ENCODE measurements around the gene NIPAL3. TPM values are rescaled to one million over a fixed set of nuclear protein-coding genes. Genes with fewer than 3 reads are reported as not detected.

The NIPAL3 gene
- polyA plus RNA-seq, 1 donor from 2014 or later: 9.6 TPM

DNA sequence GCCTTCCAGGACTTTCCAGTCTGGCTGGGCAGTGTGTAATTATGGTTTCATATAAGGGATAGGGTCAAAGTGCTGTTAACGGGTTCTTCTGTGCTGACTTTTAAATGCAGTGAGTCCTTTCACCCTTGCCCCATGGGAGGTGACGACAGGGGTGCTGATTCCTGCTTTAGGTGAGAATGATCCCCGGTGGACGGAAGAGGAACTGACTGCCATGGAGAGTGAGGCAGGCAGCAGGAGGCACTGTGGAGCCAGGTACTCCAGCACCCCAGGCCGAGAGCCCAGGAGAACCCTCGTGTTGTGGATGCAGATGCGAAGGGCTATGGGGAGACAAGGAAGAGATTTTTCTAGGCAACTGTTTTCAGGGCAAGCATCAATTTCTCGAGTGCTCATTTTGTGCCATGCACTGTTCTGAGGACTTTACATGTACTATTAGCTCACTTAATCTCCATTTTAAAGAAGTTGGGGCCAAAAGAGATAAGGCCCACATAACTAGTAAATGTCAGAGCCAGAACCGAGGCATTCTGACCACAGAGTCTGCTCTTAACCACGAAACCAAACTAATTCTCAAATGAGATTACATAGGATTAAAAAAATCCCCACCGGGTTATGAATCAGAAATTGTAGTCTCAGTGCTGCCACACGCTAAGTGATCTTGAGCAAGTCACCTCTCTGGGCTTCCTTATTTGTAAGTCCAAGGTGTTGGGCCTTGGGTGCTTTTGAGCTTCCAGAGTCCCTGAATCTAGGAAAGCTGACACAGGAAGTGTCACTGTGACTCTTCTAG is 30.3 kb upstream of the NIPAL3 start:
- no peak overlapping the region for H3K27ac ChIP-seq (ENCODE audit: low read length)

DNA sequence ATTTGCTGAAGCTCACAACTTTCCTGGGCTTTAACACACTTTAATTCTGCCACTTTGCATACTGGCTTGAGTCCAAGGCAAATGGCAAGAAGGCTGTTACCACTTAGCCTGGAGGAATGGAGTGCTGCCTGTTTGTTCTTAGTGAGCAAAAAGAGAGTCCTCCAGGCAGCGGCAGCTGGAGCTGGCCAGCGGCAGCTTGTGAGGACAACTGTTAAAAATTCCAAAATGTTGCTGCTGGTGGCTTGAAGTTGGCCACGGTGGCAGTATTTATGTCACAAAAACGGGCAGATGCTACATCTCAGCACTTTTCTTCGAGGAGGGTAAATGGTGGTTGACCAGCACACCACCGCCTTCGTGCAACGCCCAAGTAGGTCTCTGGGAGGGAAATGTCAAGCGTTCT is 29.4 kb upstream of the NIPAL3 start:
- no peaks in the 10 kb centered on the region for H3K9me2 ChIP-seq (ENCODE audit: insufficient read depth, low read length)
- TF ChIP-seq MXI1 (conservative IDR thresholded peaks at IDR 0.05; ENCODE audit: poor library complexity, severe bottlenecking) (no peak), EP300 (conservative IDR thresholded peaks at IDR 0.05; ENCODE audit: poor library complexity, severe bottlenecking) (no peak), TAF1 (IDR thresholded peaks at IDR 0.05; ENCODE audit: low read depth) (no peak), POLR2AphosphoS5 (IDR thresholded peaks at IDR 0.05) (no peak), SMC3 (conservative IDR thresholded peaks at IDR 0.05; ENCODE audit: poor library complexity) (no peak), EZH2 (IDR thresholded peaks at IDR 0.05; ENCODE audit: borderline replicate concordance, insufficient read depth, low read length, poor library complexity, severe bottlenecking) (no peak), RAD21 (conservative IDR thresholded peaks at IDR 0.05) (no peak)
- TF ChIP-seq, protein P1, sequence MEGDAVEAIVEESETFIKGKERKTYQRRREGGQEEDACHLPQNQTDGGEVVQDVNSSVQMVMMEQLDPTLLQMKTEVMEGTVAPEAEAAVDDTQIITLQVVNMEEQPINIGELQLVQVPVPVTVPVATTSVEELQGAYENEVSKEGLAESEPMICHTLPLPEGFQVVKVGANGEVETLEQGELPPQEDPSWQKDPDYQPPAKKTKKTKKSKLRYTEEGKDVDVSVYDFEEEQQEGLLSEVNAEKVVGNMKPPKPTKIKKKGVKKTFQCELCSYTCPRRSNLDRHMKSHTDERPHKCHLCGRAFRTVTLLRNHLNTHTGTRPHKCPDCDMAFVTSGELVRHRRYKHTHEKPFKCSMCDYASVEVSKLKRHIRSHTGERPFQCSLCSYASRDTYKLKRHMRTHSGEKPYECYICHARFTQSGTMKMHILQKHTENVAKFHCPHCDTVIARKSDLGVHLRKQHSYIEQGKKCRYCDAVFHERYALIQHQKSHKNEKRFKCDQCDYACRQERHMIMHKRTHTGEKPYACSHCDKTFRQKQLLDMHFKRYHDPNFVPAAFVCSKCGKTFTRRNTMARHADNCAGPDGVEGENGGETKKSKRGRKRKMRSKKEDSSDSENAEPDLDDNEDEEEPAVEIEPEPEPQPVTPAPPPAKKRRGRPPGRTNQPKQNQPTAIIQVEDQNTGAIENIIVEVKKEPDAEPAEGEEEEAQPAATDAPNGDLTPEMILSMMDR (IDR thresholded peaks at IDR 0.05; ENCODE audit: poor library complexity, severe bottlenecking): no peak
- TF ChIP-seq, protein P2, sequence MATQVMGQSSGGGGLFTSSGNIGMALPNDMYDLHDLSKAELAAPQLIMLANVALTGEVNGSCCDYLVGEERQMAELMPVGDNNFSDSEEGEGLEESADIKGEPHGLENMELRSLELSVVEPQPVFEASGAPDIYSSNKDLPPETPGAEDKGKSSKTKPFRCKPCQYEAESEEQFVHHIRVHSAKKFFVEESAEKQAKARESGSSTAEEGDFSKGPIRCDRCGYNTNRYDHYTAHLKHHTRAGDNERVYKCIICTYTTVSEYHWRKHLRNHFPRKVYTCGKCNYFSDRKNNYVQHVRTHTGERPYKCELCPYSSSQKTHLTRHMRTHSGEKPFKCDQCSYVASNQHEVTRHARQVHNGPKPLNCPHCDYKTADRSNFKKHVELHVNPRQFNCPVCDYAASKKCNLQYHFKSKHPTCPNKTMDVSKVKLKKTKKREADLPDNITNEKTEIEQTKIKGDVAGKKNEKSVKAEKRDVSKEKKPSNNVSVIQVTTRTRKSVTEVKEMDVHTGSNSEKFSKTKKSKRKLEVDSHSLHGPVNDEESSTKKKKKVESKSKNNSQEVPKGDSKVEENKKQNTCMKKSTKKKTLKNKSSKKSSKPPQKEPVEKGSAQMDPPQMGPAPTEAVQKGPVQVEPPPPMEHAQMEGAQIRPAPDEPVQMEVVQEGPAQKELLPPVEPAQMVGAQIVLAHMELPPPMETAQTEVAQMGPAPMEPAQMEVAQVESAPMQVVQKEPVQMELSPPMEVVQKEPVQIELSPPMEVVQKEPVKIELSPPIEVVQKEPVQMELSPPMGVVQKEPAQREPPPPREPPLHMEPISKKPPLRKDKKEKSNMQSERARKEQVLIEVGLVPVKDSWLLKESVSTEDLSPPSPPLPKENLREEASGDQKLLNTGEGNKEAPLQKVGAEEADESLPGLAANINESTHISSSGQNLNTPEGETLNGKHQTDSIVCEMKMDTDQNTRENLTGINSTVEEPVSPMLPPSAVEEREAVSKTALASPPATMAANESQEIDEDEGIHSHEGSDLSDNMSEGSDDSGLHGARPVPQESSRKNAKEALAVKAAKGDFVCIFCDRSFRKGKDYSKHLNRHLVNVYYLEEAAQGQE (IDR thresholded peaks at IDR 0.05; ENCODE audit: borderline replicate concordance): no peak
- no peak overlapping the region for H3K9ac ChIP-seq (ENCODE audit: low read length)
- no peaks in the 10 kb centered on the region for H3F3A ChIP-seq (ENCODE audit: insufficient read depth, low read length, poor library complexity, severe bottlenecking)
- no peak overlapping the region for H3K4me3 ChIP-seq (ENCODE audit: low read length)
- H3K27me3 ChIP-seq (ENCODE audit: insufficient read depth, low read depth, low read length): no peaks in the 10 kb centered on the region
- H4K20me1 ChIP-seq (ENCODE audit: insufficient read depth): no peaks in the 10 kb centered on the region
- no peak overlapping the region for H2AFZ ChIP-seq (ENCODE audit: low read depth, low read length)
- no peak overlapping the region for H3K27ac ChIP-seq (ENCODE audit: low read length)
- H3K79me2 ChIP-seq (replicated peaks; ENCODE audit: insufficient read depth, low read length): no peaks in the 10 kb centered on the region
- no peaks in the 10 kb centered on the region for H3K9me3 ChIP-seq (ENCODE audit: low read length)
- no peak overlapping the region for H3K4me2 ChIP-seq (ENCODE audit: low read length)
- H3K36me3 ChIP-seq (ENCODE audit: insufficient read depth, low read length): no peaks in the 10 kb centered on the region

More for the DNA sequence above, 30.3 kb upstream of the NIPAL3 start:
- H3K9me2 ChIP-seq (ENCODE audit: insufficient read depth, low read length): no peaks in the 10 kb centered on the region
- no peak overlapping the region for H3K9ac ChIP-seq (ENCODE audit: low read length)
- H4K20me1 ChIP-seq (ENCODE audit: insufficient read depth): no peaks in the 10 kb centered on the region
- H3K9me3 ChIP-seq (ENCODE audit: low read length): no peaks in the 10 kb centered on the region
- H3K4me2 ChIP-seq (ENCODE audit: low read length): no peak overlapping the region
- H3F3A ChIP-seq (ENCODE audit: insufficient read depth, low read length, poor library complexity, severe bottlenecking): no peaks in the 10 kb centered on the region
- H3K79me2 ChIP-seq (replicated peaks; ENCODE audit: insufficient read depth, low read length): no peaks in the 10 kb centered on the region
- no peak for TF ChIP-seq MXI1 (conservative IDR thresholded peaks at IDR 0.05; ENCODE audit: poor library complexity, severe bottlenecking)
- TF ChIP-seq POLR2AphosphoS5 (IDR thresholded peaks at IDR 0.05): no peak
- no peak for TF ChIP-seq RAD21 (conservative IDR thresholded peaks at IDR 0.05)
- TF ChIP-seq, protein P1 (IDR thresholded peaks at IDR 0.05; ENCODE audit: poor library complexity, severe bottlenecking): no peak
- TF ChIP-seq, protein P2 (IDR thresholded peaks at IDR 0.05; ENCODE audit: borderline replicate concordance): no peak
- no peak for TF ChIP-seq TAF1 (IDR thresholded peaks at IDR 0.05; ENCODE audit: low read depth)
- H3K27me3 ChIP-seq (ENCODE audit: insufficient read depth, low read depth, low read length): no peaks in the 10 kb centered on the region
- no peak overlapping the region for H2AFZ ChIP-seq (ENCODE audit: low read depth, low read length)
- no peak overlapping the region for H3K4me3 ChIP-seq (ENCODE audit: low read length)
- H3K36me3 ChIP-seq (ENCODE audit: insufficient read depth, low read length): no peaks in the 10 kb centered on the region
